ENCODE data around the gene MAP3K10.

The MAP3K10 gene

DNA sequence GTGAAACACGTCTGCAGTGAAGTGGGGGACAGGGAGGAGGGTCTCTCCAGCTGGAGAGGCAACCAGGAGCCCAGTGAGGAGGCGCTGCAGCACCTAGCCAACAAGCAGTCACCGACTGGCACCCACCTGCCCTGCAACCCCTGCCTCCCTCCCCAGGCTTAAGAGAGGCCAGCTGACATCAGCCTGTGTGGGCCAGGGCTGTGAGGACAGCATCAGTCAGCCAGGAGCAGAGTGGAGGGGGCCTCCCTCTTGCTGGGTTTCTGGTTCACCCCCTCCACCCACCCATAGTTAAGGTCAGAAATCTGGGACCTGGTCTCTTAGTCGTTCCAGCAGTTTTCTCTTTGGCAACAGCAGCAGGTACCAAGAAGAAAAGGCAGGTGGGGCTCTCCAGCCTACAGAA lies 60.8 kb downstream of the MAP3K10 start:
- DNase-seq, result no peak

DNA sequence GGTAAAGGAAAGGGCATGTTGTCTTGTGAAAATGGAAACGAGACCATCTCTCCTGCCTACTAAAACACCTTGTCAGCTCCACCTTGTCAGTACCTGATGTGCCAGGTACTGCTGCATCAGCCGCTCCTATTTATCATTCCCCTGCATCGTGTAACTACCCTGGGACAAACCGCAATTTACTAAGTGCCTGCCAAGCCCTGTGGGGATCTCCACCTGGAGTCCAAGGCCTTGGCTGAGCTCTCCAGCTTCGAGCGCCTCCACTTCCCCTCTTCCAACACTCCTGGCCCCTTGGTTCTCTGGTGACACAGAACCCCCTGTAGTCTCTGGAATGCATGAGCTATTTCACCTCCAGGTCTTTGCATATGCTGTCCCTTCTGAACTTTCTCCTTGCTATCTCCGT lies 61.2 kb downstream of the MAP3K10 start:
- no peak for DNase-seq

DNA sequence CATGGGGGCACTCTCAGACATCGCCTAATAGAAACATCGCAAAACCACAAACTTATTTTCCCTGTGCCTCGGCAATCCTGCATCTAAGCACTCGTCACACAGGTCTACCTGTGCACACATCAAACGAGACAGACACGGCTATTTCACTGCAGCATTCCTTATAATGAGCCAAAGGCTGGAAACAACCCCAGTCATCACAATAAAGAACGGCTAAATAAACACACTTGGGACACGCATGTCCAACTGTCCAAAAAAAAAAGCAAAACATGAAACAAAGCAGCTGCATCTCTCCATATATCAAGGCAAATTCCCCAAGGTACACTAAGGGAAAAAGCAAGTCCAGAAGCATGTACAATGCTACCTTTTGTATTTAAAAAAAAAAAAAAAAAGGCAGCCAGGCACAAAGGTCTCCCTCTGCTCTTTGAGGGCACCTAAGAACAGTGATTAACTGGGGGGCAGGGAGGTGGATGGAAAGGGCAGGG lies 62.4 kb downstream of the MAP3K10 start:
- no peak for DNase-seq

DNA sequence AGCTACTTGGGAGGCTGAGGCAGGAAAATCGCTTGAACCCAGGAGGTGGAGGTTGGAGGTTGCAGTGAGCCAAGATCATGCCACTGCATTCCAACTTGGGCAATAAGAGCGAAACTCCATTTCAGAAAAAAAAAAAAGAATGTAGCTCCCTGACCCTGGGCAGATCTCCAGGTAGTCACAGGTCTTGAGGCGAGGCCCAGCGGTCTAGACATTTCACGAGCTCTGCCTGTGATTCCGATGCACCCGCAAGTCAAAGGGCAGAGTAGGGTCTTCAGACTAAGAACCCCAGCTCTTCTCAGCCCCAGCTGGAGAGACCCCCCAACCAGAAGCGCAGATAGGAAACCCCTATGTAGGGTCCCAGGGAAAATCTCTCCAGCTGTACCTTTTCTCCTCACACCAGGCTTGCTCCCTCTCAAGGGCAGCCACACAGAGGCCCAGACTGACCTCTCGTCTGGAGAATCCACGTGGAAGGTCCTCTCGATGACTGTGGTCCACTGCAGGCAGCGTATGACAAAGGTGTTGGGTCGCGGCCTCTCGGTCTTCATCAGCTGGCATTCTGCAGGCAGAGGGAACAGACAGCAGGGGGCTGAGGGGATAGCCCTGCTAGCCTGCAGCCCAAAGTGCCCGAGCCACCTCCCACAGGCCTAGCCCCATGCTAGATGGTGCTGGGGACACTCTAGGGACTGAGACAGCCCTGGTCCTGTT lies 63.6 kb downstream of the MAP3K10 start:
- DNase-seq, result no peak

DNA sequence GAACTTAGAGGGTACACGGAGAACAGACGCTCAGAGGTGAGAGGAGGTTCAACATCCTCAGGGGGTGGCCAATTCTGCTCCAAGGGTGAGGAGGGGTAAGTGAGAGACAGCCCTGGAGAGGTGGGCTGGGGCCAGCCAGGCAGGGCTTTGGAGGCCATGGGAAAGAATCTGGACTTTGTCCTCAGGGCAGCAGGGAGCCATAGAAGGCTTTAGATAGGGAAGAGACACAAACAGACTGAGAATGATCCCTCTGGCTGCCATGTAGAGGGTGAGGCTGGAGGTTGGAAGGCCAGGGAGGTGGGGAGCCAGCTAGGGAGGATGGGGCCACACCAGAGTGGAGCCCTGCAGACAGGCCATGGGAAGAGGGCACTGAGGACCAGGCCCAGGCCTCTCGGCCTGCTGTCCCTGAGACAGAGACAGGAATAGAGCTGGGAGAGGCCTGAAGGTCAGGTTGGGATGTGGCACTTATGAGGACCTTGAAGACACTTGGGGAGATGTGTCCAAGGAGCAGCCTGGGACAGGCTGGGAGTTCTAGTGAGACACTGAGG lies 64.5 kb downstream of the MAP3K10 start:
- DNase-seq, result no peak

DNA sequence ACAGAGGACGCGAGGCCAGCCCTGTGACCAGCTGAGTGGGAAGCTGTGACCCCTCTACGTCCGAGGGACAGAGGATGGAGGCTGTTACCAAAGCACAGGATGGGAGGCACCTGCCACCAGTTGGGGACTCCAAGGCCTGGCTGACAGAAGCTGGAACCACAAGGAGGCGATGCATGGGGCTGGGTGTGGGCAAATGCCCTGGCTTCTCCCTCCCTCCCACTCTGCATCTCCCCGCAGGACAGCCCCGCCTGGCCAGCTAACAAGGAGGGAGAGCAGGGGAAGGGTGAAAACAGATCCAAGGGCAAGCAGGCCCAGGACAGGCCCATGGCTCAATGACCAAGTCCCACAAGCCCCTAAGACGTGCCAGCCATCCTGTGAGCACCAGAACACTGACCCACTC lies 65.3 kb downstream of the MAP3K10 start:
- no peak for DNase-seq

DNA sequence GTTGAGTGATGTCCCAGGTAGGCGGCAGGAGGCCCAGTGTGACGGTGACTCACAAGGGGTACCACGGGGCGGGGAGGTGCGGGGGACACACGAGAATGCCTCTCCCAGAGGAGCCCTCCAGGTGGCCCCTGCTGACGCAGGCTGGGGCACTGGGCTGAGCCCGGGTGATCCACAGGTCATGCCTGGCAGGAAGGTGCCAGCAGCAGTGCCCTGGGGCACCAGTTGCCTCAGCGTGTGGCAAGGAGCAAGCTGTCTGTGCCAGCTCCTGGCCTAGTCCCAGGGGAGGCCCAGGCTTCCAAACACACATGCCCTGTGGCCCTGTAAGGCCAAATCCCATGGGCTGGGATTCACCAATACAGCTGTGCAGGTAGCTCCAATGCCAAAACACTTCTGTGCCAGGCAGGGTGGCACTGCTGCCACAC lies 65.9 kb downstream of the MAP3K10 start:
- DNase-seq, result no peak

DNA sequence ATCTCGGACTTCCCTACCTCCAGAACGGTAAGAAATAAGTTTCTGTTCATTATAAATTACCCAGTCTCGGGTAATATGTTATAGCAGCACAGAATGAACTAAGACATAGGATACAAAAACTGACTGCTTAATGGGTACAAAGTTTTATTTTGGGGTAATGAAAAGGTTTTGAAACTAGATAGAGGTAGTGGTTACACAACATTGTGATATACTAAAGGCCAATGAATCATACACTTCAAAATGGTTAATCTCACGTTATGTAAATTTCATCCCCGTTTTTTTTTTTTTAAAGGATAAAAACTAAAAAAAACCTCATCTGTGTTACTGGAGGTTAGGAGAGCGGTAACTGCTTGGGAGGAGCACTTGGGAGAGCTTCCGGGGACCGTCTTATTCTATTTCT lies 70.4 kb downstream of the MAP3K10 start:
- no peak for DNase-seq

DNA sequence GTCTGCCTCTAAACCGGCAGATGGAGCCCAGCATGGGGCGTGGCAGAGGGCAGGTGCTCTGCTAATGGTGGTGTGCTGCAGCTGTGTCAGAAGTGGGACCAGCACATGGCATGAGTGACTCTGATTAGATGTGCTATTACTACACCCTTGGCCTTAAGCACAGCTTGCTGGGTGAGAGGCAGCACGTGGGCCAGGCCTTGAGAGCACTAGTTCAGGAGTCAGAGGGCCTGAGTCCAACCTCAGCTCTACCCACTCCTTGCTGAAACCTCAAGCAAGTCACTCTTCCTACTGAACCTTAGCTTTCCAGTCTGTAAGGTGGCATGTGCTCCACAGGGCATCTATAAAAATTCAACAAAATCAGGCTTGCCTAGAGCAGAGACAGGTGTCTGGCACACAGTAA lies 71.2 kb downstream of the MAP3K10 start:
- no peak for DNase-seq

DNA sequence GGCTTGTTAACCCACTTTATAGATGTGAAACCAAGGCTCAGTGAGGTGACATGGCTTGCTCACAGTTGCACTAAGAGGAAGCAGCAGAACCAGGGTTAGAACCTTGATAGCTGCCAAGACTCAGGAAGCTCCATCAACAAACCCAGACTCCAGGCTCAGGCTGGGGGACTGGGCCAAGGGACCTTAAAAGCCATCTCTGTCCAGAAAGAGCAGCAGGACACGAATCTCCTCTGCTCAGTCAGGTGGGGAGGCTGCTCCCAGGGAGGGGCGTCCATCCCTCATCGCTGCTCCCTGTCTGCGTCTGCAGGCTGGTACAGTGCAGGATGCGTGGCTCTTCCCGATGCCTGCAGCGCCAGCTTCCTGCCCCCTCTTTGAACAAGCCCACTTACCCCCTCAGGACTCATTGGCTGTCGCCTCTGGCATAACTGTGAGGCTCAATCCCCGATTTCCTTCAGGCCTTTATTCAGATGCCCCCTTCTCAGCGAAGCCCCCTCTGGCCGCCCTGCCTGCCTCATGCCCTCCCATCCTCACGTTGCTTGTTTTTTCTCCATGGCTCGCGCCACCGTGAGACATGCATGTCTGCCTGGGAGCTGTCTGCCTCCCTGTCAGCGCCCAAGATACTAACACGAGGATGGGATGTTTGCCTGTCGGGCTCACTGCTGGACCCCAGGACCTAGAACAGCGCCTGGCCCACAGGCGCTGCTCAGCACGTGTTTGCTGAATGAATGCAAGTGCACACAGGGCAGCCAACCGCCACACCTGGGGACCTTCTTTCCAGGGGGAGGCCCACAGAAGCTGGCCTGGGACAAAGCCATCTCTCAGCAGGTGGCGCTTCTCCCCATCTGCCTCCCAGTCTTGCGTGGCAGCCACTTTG lies 72.5 kb downstream of the MAP3K10 start:
- no peak for DNase-seq

DNA sequence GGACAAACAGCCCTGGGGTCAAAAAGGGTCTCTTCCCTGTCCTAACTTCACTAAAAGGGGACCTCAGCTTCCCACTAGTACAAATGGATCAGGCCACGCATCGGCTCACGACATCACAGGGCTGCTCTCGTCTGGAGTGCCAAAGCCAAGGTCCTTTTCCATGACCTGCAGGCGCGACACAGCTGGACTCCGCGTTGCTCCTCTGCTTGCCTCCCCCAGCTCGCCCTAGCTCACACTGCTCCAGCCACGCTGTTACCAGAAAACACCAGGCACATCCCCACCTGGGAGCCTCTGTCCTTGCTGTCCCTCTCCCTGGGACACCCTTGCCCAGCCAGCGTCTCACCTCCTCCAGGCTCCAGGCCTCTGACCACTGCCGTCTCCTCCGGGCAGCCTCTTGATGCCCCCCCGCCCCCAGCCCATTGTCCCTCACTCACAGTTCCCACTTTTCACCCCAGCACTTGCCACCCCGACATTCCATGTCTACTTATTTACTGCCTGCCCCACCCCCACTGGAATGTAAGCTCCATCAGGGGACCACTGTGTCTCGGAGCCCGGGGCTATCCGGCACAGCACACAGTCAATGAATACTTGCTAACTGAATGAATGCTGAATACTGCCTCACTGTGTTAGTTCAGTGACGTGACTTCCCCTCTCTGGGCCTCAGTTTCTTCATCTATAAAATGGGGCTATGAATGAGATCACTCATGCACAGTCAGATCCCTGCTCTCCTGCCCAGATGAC lies 73.3 kb downstream of the MAP3K10 start:
- no peak for DNase-seq
